Right kidney (tissue), 1 donor: ENCODE results near the gene PDE4D.

Experiments
- DNase-seq: peaks from one replicate; pipeline ENCODE4 v3.0.0-alpha.2; 2016

The PDE4D gene

GRCh38 chr5:59654691-59655090, 238.8 kb downstream of the PDE4D start:
- no peak for DNase-seq

- no peak for DNase-seq
Observed at GRCh38 chr5:59652449-59652848, 241.1 kb downstream of the PDE4D start.

- no peak for DNase-seq
Observed at GRCh38 chr5:59648949-59649921, 244.3 kb downstream of the PDE4D start.

GRCh38 chr5:59648038-59648831, 245.3 kb downstream of the PDE4D start:
- DNase-seq: no peak

- DNase-seq: no peak
Observed at GRCh38 chr5:59645380-59645779, 248.1 kb downstream of the PDE4D start.

GRCh38 chr5:59640411-59640810, 253.1 kb downstream of the PDE4D start:
- no peak for DNase-seq

- no peak for DNase-seq
Observed at GRCh38 chr5:59637884-59638580, 255.5 kb downstream of the PDE4D start.

- DNase-seq: no peak
Observed at GRCh38 chr5:59629561-59629960, 264.0 kb downstream of the PDE4D start.

- no peak for DNase-seq
Observed at GRCh38 chr5:59628062-59628828, 265.3 kb downstream of the PDE4D start.

GRCh38 chr5:59624898-59625297, 268.6 kb downstream of the PDE4D start:
- no peak for DNase-seq

- no peak for DNase-seq
Observed at GRCh38 chr5:59622848-59623247, 270.7 kb downstream of the PDE4D start.

GRCh38 chr5:59621477-59621876, 272.0 kb downstream of the PDE4D start:
- no peak for DNase-seq

- no peak for DNase-seq
Observed at GRCh38 chr5:59620535-59621212, 272.9 kb downstream of the PDE4D start.

- DNase-seq: no peak
Observed at GRCh38 chr5:59618644-59619043, 274.9 kb downstream of the PDE4D start.

- no peak for DNase-seq
Observed at GRCh38 chr5:59617186-59617771, 276.2 kb downstream of the PDE4D start.

- no peak for DNase-seq
Observed at GRCh38 chr5:59616413-59616812, 277.1 kb downstream of the PDE4D start.

- no peak for DNase-seq
Observed at GRCh38 chr5:59615272-59615671, 278.3 kb downstream of the PDE4D start.

- no peak for DNase-seq
Observed at GRCh38 chr5:59609501-59610265, 283.8 kb downstream of the PDE4D start.

- no peak for DNase-seq
Observed at GRCh38 chr5:59608745-59609144, 284.8 kb downstream of the PDE4D start.

GRCh38 chr5:59607138-59607765, 286.3 kb downstream of the PDE4D start:
- DNase-seq: no peak
